Fibroblast of pulmonary artery (primary cell): ENCODE results near the gene AGT.

Experiments used
- DNase-seq: peaks from one replicate; pipeline ENCODE4 v3.0.0-alpha.2; 2010; ENCODE audit warnings: low read depth
- H3K4me3 ChIP-seq: replicated peaks from 2 replicates; pipeline ENCODE4 v1.5.1; 2011; ENCODE audit warnings: low read depth, mild to moderate bottlenecking, control low read depth, low read length, moderate library complexity
- TF ChIP-seq, protein P1 (sequence below): IDR thresholded peaks from 2 replicates; pipeline ENCODE4 v1.5.1; 2011; ENCODE audit warnings: mild to moderate bottlenecking, control low read depth, low read length, inconsistent platforms; ENCODE audit errors: missing control alignments

Gene AGT

DNA sequence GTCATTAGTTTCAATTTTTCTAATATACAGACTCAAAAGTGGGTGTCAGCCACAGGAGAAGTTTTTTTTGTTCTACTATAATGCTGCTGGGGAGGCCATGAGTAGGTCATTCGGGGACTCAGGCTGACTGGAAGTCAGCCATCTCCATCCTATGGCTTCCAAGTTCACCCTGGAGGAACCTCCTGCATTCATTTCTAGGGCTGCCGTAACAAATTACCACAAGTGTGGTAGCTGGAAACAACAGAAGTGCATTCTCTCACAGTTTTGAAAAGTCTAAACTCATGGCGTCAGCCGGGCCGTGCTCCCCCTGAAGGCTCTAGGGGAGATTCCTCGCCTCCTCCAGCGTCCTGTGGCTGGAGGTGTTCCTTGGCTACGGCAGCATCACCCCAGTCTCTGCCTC lies 17.7 kb downstream of the AGT start:
- no peak overlapping the region for H3K4me3 ChIP-seq
- TF ChIP-seq, protein P1, sequence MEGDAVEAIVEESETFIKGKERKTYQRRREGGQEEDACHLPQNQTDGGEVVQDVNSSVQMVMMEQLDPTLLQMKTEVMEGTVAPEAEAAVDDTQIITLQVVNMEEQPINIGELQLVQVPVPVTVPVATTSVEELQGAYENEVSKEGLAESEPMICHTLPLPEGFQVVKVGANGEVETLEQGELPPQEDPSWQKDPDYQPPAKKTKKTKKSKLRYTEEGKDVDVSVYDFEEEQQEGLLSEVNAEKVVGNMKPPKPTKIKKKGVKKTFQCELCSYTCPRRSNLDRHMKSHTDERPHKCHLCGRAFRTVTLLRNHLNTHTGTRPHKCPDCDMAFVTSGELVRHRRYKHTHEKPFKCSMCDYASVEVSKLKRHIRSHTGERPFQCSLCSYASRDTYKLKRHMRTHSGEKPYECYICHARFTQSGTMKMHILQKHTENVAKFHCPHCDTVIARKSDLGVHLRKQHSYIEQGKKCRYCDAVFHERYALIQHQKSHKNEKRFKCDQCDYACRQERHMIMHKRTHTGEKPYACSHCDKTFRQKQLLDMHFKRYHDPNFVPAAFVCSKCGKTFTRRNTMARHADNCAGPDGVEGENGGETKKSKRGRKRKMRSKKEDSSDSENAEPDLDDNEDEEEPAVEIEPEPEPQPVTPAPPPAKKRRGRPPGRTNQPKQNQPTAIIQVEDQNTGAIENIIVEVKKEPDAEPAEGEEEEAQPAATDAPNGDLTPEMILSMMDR = no peak
- DNase-seq = no peak

DNA sequence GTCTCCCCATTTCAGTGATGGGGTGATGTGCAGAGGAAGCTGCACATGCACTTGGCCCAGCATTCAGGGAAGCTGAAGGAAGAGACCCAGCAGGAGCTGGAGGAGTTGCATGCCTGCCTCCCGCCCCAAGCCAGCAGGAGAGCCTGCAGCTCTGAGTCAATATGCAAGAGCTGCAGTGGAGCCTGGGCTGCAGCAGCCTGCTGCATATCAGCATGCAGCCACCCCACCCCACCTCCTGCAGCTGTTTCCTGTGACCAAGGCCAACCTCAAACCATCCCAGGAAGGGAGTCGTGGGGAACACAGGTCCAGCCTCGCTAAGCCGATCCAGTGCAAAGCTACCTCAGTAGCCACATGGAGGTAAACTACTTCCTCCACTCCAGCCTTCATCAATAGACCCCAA lies 18.9 kb downstream of the AGT start:
- H3K4me3 ChIP-seq = no peak overlapping the region
- DNase-seq = no peak
- TF ChIP-seq, protein P1 = no peak

DNA sequence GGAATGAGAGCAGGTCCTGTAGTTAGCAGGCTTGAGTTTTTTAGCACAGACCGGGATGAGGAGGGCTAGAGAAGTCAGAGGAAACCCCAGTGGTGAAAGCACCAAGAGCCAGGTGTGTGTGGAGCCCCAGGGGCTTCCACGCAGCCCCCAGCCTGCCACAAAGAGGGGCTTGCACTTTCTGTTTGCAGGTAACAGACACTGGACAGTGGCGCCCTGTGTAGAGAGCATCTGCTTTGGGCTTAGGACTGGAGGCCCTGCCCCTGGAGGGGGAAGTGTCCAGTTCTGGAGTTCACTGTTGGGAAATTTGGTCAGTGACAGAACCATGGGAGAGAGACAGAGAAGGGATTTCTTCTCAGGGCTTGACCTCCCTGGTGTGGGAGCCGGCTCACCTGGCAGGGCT lies 19.5 kb downstream of the AGT start:
- DNase-seq = no peak
- TF ChIP-seq, protein P1 = no peak
- H3K4me3 ChIP-seq = no peak overlapping the region

DNA sequence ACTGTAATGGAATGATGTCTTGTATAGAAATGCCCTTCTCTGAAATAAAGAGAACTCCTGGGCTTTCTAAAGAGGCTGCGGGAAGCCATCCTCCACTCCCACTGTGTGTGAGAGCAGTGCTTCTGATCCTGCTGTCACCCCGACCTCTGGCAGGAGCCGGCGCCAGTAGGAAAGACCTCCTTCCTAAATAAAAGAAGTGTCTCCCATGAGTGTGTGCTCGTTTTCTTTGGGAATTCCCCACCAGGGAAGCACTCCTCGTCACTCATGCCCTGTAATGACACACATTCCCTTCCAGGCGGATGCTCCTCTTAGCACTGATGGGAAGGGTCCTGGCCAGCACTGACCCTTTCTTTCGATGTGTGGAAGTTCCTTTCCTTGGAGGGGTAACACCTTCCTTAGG lies 20.1 kb downstream of the AGT start:
- no peak overlapping the region for H3K4me3 ChIP-seq
- TF ChIP-seq, protein P1 = no peak
- no peak for DNase-seq

DNA sequence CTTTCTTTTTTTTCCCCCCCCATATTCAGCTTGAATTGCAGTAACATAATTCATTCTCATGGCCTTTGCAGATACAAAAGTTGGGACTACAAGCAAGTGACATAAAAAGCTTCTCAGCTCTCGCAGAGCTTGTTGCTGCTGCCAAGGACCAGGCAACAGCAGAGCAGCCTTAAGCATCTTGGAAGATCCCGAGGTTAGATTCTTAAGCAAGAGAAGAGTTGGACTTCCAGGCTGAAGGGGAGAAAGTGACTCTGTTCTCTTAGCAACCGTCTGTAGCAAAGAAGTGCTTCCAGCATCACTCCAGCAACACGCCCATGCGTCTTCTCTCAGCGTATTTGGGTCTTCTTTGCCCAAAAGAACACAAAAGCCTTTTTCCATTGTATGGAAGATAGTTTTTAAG lies 20.7 kb downstream of the AGT start:
- no peak for DNase-seq
- no peak overlapping the region for H3K4me3 ChIP-seq
- TF ChIP-seq, protein P1 = no peak

DNA sequence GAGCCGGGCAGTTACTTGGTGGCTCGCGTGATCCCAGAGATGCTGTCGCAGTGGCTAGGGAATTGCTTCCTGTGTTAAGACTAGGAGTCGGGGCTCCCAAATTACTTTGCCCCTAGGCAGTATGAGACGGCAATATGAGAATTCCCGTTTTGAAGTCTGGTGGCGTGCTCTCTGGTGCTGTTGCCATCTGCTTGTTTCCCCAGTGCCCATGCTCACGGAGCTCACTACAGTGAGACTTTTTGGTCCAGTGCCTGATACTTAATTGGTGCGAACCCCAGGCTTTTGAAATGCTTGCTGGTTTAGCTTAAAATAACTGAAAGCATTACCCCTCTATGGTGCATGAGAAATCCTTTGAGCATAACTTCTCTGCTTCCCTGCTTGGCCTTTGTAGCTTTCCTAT lies 22.3 kb downstream of the AGT start:
- H3K4me3 ChIP-seq = no peak overlapping the region
- DNase-seq = no peak
- TF ChIP-seq, protein P1 = no peak

DNA sequence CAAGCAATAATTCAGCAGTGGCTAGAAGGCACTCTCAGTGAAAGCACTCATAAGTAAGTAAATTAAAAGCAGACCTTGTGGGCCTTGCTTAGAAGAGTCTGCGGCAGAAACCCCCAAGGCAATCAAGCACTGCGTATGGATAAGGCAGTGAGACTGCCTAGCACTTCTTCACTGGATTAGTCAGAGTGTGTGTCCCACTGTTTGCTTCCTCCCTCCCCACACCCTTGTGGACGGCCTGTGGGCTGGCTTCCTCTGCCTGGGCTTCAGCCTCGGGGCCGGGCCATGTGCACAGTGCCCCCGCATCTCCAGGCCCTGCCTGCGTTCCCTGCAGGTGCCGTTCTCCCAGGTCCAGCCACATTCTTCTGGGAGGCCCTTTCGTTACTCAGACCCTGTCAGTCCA lies 23.8 kb downstream of the AGT start:
- TF ChIP-seq, protein P1 = no peak
- no peak for DNase-seq
- no peak overlapping the region for H3K4me3 ChIP-seq
